Caki2 (cell line): ENCODE data around the gene DNAAF8. TPM values are rescaled to one million over a fixed set of nuclear protein-coding genes. Genes with fewer than 3 reads are reported as not detected.
"Not testable (repeated sequence)": the region's sequence is repeated elsewhere in the genome, so short reads cannot be mapped to it uniquely, and the experiment has no call there.

Experiments used
- DNase-seq: peaks from one replicate; pipeline ENCODE4 v3.0.0-alpha.2; 2015; ENCODE audit warnings: low read depth
- in situ Hi-C: cut with HindIII; loops from 2 replicates; pipeline ENCODE4 v1.10.0; 2016; ENCODE audit warnings: low sequenced_read_pairs, low pct_unique_long_range_greater_than_20kb, mixed read lengths
- total RNA-seq: library from RNA; depleted of rRNA; stranded (reverse); fragments of >200 nt; shearing (Covaris generic); gene quantifications from 2 replicates; pipeline ENCODE4 v1.2.3, GENCODE V29; 2014; ENCODE audit warnings: low replicate concordance

Gene DNAAF8
- total RNA-seq, 1 experiment from 2014 or later: 5.4 TPM

DNA sequence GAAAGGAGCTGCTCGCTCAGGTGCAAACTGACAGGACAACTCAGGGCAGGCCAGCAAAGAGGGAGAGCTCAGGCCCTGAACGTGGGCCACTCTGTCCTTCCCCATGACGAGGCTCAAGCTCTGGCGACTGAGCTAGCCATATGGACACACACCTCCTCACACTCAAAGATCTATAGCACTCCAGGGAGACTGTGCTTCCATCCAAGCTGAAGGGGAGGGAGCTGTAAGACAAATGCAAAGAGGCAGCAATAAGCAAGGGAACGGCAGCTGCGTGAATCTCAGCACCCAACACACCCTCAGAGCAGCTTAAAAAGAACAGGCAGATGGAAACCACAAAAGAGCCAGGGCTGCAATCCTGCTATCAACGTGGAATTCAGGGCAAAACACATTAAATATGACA is 27.5 kb upstream of the DNAAF8 start:
- in situ Hi-C loops: no loop called here
- no peak for DNase-seq

DNA sequence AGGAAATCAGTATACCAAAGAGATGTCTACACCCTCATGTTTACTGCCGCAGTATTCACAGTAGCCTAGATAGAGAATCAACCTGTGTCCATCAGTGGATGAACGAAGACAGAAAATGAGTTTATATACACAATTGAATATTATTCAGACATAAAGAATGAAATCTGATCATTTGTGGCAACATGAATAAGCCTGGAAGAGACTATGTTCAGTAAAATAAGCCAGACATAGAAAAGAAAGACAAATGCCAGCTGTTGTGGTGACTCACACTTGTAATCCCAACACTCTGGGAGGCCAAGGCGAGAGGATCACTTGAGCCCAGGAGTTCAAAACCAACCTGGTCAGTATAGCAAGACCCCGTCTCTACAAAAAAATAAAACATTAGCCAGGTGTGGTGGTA is 24.9 kb upstream of the DNAAF8 start:
- in situ Hi-C loops: no loop called here
- DNase-seq: no peak

DNA sequence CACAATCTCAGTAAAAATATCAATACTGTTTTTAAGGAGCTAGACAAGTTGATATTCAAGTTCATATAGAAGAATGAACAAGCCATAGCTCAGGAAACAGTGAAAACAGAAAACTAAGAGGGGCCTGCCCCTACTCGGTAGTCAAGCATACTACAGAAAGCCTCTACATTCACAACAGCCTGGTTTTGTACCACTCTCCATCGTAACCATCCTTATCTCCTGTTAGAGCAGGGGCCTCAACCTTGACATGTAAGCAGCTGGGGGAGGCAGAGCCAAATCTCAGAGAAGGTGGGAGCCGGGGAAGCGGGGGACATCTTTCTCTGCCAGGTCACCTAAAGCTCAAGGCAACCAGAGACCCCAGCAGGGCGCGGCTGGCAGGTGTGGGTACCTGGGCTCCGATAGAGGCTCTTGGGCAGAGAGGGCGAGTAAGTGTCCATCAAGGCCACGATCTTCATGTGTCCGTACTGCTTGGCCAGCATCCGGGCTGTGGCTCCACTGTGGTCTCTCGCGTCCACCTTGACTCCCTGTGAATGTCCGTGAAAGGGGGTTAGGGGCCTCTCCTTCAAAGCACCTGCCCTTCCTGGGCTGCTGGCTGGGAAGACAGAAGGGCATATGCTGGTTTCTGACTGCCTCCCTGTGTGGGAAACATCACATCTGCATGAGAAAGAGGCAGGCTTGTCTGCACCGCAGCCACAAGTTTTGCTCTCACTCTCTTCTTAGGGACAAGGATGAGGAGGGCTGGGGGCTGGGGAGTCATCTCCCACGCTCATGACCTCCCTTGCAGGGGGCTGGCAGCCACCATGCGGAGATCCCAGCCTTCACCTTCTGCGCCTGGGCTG is 20.5 kb upstream of the DNAAF8 start:
- in situ Hi-C loops: no loop called here
- DNase-seq: no peak

DNA sequence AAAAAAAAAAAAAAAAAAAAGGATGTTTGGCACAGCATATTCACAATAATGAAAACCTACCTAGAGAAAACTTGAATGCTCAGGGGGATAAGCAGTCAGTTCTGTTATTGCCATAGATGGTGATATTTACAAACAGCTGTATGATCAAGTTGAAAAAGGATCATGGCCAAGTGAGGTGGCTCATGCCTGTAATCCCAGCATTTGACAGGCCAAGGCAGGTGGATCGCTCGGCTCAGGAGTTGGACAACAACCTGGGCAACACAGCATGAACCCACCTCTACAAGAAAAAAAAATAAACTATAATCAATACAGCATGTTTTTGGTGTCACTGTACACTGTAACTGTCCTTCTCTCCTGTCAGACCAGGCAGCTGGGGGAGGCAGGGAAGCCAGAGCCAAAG is 19.3 kb upstream of the DNAAF8 start:
- in situ Hi-C loops: no loop called here
- DNase-seq: no peak

DNA sequence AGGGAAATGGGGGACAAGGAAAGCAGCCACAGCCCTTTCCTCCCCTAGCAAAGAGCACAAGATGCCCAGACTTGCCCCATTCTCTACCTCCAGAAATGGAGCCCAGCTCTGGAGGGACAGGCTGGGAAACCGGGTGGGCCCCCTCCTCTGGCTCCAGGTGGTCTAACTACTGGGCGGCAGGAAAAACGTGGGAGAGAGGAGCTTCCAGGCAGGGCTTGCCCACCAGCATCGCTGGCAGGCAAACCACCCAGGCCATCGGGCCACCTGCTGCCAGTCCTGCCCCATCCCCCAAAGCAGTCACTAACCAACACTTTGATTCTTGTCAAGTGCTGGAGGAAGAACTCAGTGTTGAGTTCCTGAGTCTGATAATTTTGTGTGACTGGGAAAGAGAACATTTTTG is 15.9 kb upstream of the DNAAF8 start:
- DNase-seq: no peak
- in situ Hi-C loops: no loop called here

DNA sequence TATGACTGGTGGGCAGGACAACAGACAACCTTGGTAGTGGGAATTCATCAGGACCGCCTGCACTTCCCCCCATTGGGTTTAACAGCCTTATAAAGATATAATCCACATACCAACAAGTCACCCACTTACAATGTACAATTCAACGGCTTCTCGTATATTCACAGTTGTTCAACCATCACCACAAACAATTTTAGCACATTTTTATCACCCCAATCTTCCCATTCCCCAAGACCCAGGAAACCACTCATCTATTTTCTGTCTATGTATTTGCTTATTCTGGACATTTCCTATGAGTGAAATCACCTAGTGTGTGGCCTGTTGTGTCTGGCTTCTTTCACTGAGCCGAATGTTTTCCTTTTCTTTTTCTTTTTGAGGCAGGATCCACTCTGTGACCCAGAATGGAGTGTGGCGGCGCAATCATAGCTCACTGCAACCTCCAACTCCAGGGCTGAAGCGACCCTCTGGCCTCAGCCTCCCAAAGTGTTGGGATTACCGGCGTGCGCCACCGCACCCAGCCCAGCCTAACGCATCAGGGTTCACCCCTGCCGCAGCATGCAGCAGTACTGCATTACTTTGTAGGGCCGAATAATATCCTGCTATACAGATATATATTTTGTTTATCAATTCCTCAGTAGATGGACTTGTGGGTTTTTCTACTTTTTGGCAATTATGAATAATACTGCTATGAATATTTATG is 11.1 kb upstream of the DNAAF8 start:
- in situ Hi-C loops: no loop called here
- DNase-seq: no peak

DNA sequence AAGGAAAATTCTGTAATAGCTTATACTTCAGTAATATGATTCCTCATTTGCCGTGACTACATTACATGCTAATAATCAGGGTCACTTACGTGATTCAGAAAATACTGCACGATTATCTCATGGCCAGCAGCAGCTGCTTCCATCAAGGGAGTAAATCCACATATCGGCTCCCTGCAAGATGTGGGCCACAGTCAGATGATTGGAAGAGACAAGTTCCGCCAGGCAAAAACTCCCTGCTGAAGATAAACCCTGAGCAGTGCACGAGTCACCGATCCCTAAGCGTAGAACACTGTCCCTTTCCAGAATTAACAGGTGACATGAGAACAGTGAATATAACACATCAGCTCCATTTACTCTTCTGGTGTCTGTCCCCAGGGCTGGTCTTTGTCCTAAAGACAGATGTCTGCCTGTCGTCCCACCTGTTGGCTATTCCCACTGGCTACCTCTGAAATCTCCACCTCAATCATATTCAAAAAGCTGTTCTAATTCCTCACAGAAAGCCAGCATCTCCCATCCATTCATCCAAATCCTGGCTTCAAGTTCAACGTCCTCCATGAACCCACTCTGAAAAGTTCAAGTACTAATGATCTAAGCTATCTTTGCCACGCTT is 9.6 kb upstream of the DNAAF8 start:
- in situ Hi-C loops: no loop called here
- no peak for DNase-seq

DNA sequence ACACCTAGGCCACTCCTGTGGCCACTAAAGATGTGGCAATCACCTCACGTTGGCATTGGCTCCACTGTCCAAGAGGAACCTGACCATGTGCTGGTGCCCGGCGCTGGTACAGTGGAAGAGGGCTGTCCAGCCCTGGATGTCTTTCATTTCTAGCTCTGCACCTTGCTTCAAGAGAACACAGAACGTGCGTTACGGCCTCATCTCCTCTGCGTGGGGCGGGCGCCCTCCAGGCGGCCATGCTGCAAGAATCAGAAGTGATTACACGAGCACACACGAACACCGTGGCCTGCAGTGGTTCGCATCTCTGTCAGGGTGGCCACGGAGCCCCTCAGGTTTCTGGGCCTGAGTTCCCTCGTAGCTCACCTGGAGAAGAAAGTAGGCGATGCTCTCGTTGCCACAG is 7.7 kb upstream of the DNAAF8 start:
- DNase-seq: no peak
- in situ Hi-C loops: no loop called here

DNA sequence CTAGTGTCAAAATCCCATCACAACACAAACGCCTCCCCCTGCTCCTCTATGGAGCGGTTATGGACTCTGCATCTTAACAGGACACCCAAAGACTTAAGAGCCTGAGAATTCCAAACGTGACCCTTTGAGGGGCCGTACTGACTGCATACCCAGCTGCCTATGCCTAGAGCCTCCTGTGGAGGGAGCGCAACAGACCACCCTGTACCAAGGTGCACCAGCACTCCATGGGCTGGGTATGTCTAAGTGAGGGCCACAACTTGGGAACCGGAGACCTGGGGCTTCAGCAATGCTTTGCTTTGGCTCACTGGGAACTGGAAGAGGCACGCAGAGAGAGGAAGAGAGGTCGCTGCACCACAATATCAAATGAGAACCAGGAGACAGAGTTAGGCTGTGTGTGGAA is 5.7 kb upstream of the DNAAF8 start:
- in situ Hi-C loops: no loop called here

DNA sequence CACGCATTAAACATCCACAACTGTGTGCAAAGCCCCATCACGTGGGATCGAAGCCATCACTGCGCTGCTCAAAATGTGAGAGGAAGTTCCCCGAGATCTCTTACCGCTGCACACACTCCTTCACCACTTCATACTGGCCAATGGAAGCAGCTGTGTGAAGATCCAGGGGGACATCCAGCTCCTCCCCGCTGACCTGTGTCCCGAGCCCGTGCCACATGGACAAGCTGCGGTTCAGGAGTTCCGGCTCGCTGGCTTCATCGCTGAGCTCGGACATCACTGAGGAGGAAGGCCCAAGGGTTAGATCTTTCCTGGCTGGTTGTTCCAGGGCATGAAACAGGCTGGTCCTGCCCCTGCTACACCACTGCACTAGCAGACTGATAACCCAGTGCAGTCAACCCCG is 4.5 kb upstream of the DNAAF8 start:
- DNase-seq: no peak
- in situ Hi-C loops: no loop called here

More for the DNA sequence above, 5.7 kb upstream of the DNAAF8 start:
- DNase-seq: no peak

DNA sequence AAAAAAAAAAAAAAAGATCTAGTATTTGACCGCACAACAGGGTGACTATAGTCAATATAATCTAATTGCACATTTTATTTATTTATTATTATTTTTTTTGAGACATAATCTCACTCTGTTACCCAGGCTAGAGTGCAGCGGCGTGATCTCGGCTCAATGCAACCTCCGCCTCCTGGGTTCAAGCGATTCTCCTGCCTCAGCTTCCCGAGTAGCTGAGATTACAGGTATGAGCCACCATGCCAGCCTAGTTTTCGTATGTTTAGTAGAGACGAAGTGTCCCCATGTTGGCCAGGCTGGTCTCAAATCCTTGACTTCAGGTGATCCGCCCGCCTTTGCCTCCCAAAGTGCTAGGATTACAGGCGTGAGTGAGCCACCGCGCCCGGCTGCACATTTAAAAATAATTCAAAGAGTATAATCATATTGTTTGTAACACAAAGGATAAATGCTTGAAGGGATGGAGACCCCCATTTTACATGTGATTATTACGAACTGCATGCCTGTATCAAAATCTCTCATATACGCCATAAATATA is 1.1 kb upstream of the DNAAF8 start:
- in situ Hi-C loops: no loop called here
- no peak for DNase-seq

DNA sequence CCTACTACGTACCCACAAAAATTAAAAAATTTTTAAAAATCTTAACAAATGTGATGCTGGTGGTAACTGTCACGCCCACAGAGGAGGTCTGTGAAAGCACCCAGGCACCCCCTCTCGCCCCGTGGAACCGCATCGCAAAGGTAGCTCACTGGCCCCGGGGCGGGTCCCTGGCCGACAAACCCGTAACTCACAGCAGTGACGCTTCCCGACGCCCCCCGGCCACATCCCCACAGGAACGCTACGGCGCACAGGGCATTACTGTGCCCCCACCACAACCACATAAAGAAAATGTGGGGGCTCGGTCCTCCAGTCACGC is 632 bp upstream of the DNAAF8 start:
- in situ Hi-C loops: no loop called here
- DNase-seq: no peak

DNA sequence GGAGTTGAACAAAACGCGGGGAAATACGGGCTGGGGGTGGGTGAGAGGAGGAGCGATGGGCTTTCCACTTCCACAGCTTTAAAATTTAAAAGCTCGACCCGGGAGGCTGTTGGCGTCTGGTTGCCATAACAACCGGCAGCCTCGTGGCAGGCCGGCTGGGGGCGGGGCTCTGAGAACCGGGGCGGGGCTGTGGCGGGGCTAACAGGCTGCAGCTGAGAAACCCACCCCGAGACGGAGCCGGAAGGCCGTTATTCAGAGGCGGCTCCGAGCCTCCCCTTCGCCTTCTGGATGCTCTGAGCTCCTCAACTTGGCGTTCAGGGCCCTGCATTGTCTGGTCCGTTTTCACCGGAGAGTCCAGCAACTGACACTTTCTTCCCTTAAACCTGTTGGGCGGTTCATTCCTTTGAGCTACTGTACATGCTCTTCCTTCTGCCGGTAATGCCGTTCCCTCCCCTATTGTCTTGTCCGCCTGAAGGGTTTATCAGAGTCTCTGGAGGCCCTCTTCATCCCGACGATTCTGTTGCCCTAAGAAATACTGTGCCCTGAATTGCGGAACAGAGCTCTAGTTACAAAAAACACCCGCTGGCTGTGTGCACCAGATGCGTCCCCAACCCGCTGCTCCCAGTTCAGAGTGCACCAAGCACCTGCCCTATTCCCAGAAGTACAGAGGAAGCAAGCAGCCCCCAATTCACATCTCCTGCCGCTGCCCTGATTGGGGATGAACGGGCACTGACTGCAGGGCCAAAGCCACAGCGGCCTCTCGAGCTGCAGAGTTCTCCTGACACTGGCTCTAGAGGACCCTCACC is 596 bp downstream of the DNAAF8 start:
- in situ Hi-C loops: no loop called here
- DNase-seq: no peak

DNA sequence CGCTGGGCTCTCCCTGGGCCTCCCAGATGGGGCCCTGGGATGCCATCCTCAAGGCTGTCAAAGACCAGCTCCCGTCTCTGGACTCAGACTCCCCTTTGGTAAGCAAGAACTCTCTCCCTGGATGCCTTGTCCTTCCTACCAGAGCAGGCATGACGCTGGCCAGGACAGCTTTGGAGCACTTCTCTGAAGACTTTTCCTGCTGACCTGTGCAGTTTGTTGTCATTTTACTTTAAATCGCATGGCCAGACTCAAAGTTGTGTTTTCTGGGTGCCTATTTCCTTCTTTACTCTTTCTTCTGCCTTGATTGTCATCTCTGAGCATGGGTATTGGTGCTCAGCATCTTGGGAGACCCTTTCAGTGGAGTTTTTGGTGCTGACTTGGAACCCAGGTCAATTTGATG is 2.2 kb downstream of the DNAAF8 start:
- in situ Hi-C loops: no loop called here
- DNase-seq: no peak

DNA sequence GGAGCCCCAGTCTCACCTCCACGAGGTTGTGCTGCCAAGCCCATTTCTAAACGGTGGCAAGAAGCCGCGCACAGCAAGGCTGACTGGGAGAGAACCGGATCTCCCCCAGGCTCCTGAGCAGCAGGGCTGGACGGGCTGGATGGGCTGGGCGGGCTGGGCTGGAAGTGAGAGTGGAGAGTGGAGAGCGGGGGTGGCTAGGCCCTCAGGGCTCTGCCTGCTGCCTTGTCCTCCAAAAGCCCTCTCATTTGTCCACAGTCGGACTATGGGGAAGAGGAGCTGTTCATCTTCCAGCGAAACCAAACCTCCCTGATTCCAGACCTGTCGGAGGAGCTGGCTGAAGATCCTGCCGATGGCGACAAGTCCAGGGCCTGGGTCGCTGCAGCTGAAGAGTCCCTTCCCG is 3.2 kb downstream of the DNAAF8 start:
- in situ Hi-C loops: no loop called here
- DNase-seq: no peak

DNA sequence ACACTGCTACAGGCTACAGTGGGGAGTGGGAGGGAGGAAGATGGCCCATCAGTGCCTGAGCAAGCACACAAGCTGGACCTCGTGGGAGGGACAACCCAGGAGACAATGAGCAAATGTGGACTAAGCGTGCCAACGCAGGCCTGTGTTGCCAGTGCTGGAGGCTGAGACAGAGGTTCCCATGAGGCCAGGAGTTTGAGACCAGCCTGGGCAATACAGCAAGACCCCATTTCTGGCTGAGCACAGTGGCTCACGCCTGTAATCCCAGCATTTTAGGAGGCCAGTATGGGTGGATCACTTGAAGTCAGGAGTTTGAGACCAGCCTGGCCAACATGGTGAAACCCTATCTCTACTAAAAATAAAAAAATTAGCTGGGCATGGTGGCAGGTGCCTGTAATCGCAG is 4.0 kb downstream of the DNAAF8 start:
- in situ Hi-C loops, DNase-seq: not testable (repeated sequence)

DNA sequence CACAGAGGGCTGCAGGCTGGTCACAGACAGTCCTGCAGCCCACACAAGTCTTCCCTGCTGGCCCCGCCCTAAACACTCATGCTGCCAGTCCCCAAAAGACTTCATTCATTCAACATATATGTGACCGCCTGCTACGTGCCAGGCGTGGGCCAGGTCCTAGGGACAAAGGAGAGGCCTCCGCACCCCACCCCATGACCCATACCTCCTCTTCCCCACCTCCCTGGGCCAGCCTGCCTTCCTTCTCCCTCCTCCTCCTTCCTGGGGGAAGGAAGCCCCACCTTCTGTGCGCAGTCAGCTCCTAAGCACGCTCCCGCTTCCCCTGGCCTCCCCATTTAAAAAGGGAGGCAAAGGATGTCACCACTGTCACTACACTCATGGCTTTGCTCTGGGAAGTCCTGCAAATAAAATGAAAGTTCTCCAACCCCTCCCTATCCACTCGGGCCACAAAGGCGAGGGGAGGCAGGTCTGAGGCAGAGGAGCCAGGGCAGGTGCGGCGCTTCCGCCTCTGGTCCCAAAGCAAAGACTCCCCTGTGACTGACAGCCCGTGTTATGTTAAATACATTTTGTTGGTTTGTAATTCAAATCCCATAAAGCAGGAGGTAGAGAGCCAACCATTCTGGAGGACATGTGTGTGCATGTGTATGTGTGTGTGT is 9.0 kb downstream of the DNAAF8 start:
- no peak for DNase-seq
- in situ Hi-C loops: no loop called here

DNA sequence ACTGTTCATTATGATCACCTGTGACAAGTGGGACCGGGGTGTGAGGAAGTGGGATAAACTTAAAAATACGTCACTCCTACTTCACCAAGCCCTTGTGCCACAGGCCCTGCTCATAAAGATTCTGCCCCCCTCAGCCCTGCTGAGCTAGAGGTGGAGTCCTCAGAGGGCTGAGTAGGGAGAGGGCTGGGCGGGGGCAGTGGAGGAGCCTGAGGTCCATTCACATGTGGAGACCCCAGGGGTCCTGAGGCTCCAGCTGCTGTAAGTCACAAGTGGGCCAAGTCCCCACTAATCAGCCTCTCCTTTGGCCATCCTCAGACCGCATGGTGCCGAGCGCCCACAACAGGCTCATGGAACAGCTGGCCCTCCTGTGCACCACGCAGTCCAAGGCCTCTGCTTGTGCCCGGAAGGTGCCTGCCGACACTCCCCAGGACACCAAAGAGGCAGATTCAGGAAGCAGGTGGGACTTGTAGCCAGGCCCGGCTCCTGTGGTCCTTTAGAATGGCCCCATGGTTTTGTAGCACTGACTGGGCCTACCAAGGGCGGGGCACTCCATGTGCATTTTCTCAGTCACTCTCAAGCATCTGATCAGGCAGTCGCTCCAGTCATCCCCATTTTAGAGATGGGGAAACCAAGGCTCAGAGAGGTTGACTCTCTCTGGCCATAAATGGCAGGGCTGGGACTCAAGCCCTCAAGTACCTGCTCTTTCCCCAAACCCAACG is 10.4 kb downstream of the DNAAF8 start:
- no peak for DNase-seq
- in situ Hi-C loops: no loop called here
